Stimulated activated CD4-positive, alpha-beta T cell treated with anti-CD3 and anti-CD28 coated beads, Interleukin-4, amount 100 ng/mL, for 48 hours (primary cell): ENCODE measurements around the gene PDZD2.
A peak's percentile ranks its signal among the peaks of the same experiment; 100 is the strongest.
"Not testable (repeated sequence)": the region's sequence is repeated elsewhere in the genome, so short reads cannot be mapped to it uniquely, and the experiment has no call there.

Experiments used
- DNase-seq, 2 donors: peaks; one replicate each; pipeline ENCODE4 v3.0.0-alpha.2; 2020; ENCODE audit warnings: low read depth in 2 of 2

The PDZD2 gene

GRCh38 chr5:31638748-31639418, at the start of gene PDZD2:
Gene PDZD2 (plus strand): TSS chr5:31639131.
- peak; percentile 42 to 76 for DNase-seq

- DNase-seq, result no peak
Observed at GRCh38 chr5:31593665-31594064, 45.3 kb upstream of the PDZD2 start.

GRCh38 chr5:31596354-31596753, 42.6 kb upstream of the PDZD2 start:
- DNase-seq, result no peak

- DNase-seq, result no peak
Observed at GRCh38 chr5:31598640-31599611, 40.0 kb upstream of the PDZD2 start.

GRCh38 chr5:31602305-31602704, 36.6 kb upstream of the PDZD2 start:
- DNase-seq, result not testable (repeated sequence)

- no peak for DNase-seq
Observed at GRCh38 chr5:31604240-31604639, 34.7 kb upstream of the PDZD2 start.

GRCh38 chr5:31604644-31605043, 34.3 kb upstream of the PDZD2 start:
- no peak for DNase-seq

- DNase-seq, result no peak
Observed at GRCh38 chr5:31605920-31606319, 33.0 kb upstream of the PDZD2 start.

GRCh38 chr5:31607546-31607945, 31.4 kb upstream of the PDZD2 start:
- DNase-seq, result no peak

- DNase-seq, result no peak
Observed at GRCh38 chr5:31611002-31611401, 27.9 kb upstream of the PDZD2 start.

GRCh38 chr5:31613651-31614050, 25.3 kb upstream of the PDZD2 start:
- no peak for DNase-seq

GRCh38 chr5:31614151-31615020, 24.5 kb upstream of the PDZD2 start:
- DNase-seq, result no peak

- DNase-seq, result no peak
Observed at GRCh38 chr5:31617867-31618266, 21.1 kb upstream of the PDZD2 start.

GRCh38 chr5:31620026-31620425, 18.9 kb upstream of the PDZD2 start:
- DNase-seq, result no peak

GRCh38 chr5:31623249-31623648, 15.7 kb upstream of the PDZD2 start:
- no peak for DNase-seq

GRCh38 chr5:31625394-31625793, 13.5 kb upstream of the PDZD2 start:
- DNase-seq, result no peak

GRCh38 chr5:31626156-31626555, 12.8 kb upstream of the PDZD2 start:
- no peak for DNase-seq

GRCh38 chr5:31626604-31627234, 12.2 kb upstream of the PDZD2 start:
- no peak for DNase-seq

- DNase-seq, result no peak
Observed at GRCh38 chr5:31630931-31631330, 8.0 kb upstream of the PDZD2 start.

- DNase-seq, result no peak
Observed at GRCh38 chr5:31632460-31632859, 6.5 kb upstream of the PDZD2 start.

- DNase-seq, result no peak
Observed at GRCh38 chr5:31635446-31635845, 3.5 kb upstream of the PDZD2 start.

- no peak for DNase-seq
Observed at GRCh38 chr5:31637851-31638250, 1.1 kb upstream of the PDZD2 start.
